ENCODE results near the gene WDR70. TPM values are rescaled to one million over a fixed set of nuclear protein-coding genes. Genes with fewer than 3 reads are reported as not detected.
"Not testable (repeated sequence)": the region's sequence is repeated elsewhere in the genome, so short reads cannot be mapped to it uniquely, and the experiment has no call there.

Gene WDR70
- total RNA-seq, 2 donors from 2014 or later: 39.0 to 44.0 TPM

DNA sequence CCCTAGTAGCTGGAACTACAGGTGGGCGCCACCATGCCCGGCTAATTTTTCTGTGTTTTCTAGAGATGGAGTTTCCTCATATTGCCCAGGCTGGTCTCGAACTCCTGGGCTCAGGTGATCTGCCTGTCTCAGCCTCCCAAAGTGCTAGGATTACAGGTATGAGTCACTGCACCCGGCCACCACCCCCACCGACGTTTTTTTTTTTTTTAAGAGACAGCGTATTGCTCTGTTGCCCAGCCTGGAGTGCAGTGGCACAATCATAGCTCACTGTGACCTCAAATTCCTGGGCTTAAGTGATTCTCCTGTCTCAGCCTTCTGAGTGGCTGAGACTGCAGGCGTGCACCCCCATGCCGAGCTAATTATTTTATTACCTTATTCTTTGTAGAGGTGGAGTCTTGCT lies 38.2 kb downstream of the WDR70 start:
- no peaks in the 10 kb centered on the region for H3K4me1 Mint-ChIP-seq (ENCODE audit: low read depth)
- H3K27ac Mint-ChIP-seq: no peak overlapping the region
- H3K27me3 Mint-ChIP-seq (ENCODE audit: low read depth): no peaks in the 10 kb centered on the region
- ATAC-seq (replicated peaks in 1 of 2) (no peak), DNase-seq (no peak)
- H3K9me3 Mint-ChIP-seq: no peaks in the 10 kb centered on the region
- no peak overlapping the region for H3K4me3 Mint-ChIP-seq
- H3K36me3 Mint-ChIP-seq (ENCODE audit: insufficient read depth in 2 of 2): peaks cover 0 to 7% of the 10 kb centered on the region in 2 donors

DNA sequence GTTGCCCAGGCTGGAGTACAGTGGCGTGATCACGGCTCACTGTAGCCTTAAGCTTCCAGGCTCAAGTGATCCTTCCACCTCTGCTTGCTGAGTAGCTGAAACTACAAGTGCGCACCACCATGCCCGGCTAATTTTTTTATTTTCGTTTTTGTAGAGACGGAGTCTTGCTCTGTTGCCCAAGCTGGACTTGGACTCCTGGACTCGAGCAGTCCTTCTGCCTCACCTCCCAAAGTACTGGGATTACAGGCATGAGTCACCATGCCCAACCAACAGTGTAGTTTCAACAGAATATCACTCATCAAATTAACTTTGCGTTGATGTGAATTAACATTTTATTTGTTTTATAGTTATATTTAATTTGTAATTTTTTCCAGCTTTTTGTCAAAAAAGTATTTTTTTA lies 45.3 kb downstream of the WDR70 start:
- Mint-ChIP-seq H3K27me3 (ENCODE audit: low read depth) (no peaks in the 10 kb centered on the region), H3K9me3 (no peaks in the 10 kb centered on the region), H3K4me1 (ENCODE audit: low read depth) (no peaks in the 10 kb centered on the region), H3K27ac (no peak overlapping the region), H3K36me3 (ENCODE audit: insufficient read depth in 2 of 2) (peaks cover 0 to 6% of the 10 kb centered on the region in 2 donors), H3K4me3 (no peak overlapping the region)
- DNase-seq (no peak), ATAC-seq (replicated peaks in 1 of 2) (no peak)

DNA sequence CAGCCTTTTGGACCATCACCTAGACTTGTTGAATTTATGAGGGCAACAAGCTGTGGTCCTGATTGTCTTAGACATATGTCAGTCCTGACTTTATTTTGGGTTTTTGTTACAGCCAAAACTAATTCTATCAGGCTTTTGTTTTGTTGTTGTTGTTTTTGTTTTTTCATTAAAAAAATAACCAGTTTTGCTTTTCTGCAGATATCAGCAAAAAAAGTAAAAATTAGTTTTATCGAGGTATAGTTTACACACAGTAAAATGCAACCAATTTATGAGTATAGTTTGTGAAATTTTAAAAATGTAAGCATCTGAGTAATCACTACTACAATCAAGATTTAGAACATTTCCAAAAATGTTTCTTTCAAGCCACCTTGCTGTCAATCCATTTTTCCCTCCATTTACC lies 48.9 kb downstream of the WDR70 start:
- Mint-ChIP-seq H3K27ac (no peak overlapping the region), H3K4me3 (no peak overlapping the region), H3K9me3 (no peaks in the 10 kb centered on the region), H3K36me3 (ENCODE audit: insufficient read depth in 2 of 2) (peaks cover 0 to 6% of the 10 kb centered on the region in 2 donors), H3K4me1 (ENCODE audit: low read depth) (no peaks in the 10 kb centered on the region), H3K27me3 (ENCODE audit: low read depth) (no peaks in the 10 kb centered on the region)
- DNase-seq (no peak), ATAC-seq (replicated peaks in 1 of 2) (no peak)

DNA sequence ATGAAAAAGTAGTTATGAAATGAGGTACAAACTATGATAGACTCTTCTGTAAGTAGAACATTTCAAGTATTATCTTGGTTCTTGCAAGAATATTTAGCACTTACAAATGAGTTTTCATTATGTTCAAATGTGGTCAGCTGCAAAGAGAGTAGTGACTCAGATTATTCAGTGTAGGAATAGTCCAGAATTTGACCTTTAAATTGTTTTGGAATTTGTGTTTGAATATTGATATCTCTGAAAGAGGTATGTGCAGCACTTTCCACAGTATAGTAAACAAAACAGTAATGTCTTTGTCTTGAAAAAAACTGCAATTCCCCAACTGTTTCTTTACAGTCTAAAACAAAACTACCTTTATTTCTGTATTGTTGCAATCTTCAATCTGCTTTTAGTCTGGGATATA lies 56.1 kb downstream of the WDR70 start:
- no peak overlapping the region for H3K4me3 Mint-ChIP-seq
- no peak for DNase-seq
- H3K4me1 Mint-ChIP-seq (ENCODE audit: low read depth): no peaks in the 10 kb centered on the region
- ATAC-seq (replicated peaks in 1 of 2): no peak
- H3K27ac Mint-ChIP-seq: no peak overlapping the region
- no peaks in the 10 kb centered on the region for H3K27me3 Mint-ChIP-seq (ENCODE audit: low read depth)
- H3K9me3 Mint-ChIP-seq: no peaks in the 10 kb centered on the region
- peaks cover 0 to 2% of the 10 kb centered on the region in 2 donors for H3K36me3 Mint-ChIP-seq (ENCODE audit: insufficient read depth in 2 of 2)

DNA sequence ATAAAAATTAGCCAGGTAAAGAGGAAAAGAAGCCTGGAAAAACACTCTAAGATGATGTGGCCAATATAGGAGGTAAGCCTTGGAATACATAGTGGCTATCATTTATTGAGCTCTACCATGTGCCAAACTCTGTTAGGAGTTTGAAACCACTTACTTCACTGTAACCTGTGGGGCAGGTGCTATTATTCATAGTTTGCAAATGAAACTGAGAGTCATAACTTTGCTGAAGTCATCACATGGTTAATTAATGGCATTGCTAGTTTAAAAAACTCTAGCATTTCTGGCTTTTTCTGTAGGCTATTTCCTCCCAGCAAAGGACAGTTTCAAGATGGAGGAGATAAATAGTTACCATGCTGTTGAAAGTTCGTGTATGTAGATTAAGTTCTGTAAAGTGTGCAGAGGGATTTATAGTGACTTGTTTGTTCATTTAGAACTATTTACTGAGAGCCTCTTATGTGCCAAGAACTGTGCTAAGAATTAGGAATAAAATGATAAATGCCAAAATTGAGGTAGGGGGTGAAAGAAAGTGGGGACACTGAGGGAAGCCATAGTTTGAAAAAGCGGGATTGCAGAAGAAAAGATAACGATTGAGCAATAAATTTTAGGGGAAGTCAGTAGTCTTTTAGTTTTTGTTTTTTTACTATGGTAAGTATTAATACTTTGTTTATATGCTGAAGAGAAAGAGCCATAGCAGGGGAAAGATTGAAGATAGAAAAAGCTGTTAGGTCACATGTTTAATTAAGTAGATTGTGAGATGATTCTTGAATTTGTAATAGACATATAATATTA lies 57.2 kb downstream of the WDR70 start:
- H3K4me1 Mint-ChIP-seq (ENCODE audit: low read depth): no peaks in the 10 kb centered on the region
- no peaks in the 10 kb centered on the region for H3K27me3 Mint-ChIP-seq (ENCODE audit: low read depth)
- no peak for DNase-seq
- H3K27ac Mint-ChIP-seq: no peak overlapping the region
- no peaks in the 10 kb centered on the region for H3K9me3 Mint-ChIP-seq
- no peak for ATAC-seq (replicated peaks in 1 of 2)
- H3K36me3 Mint-ChIP-seq (ENCODE audit: insufficient read depth in 2 of 2): peaks cover 0 to 6% of the 10 kb centered on the region in 2 donors
- H3K4me3 Mint-ChIP-seq: no peak overlapping the region

DNA sequence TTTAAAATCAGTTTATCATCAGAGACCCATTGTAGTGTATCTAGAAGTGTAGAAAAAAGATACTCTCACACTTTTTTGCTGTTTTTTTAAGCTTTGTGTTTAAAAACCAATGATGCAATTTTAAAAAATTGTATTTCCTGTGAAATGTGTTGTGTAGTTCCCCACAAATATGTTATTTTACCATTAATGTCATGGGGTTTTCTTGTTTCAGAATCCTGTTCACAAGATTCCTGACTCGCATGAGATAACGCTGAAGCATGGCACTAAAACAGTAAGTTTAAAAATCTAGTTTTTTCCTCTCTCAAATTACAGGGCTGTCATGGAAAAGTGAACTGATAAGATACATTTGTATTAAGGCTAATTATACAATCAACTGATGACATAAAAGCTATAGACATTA lies 58.6 kb downstream of the WDR70 start:
- ATAC-seq (replicated peaks in 1 of 2) (no peak), DNase-seq (no peak)
- Mint-ChIP-seq H3K36me3 (ENCODE audit: insufficient read depth in 2 of 2) (peaks cover 0 to 6% of the 10 kb centered on the region in 2 donors), H3K9me3 (no peaks in the 10 kb centered on the region), H3K27ac (no peak overlapping the region), H3K4me3 (no peak overlapping the region), H3K4me1 (ENCODE audit: low read depth) (no peaks in the 10 kb centered on the region), H3K27me3 (ENCODE audit: low read depth) (no peaks in the 10 kb centered on the region)

DNA sequence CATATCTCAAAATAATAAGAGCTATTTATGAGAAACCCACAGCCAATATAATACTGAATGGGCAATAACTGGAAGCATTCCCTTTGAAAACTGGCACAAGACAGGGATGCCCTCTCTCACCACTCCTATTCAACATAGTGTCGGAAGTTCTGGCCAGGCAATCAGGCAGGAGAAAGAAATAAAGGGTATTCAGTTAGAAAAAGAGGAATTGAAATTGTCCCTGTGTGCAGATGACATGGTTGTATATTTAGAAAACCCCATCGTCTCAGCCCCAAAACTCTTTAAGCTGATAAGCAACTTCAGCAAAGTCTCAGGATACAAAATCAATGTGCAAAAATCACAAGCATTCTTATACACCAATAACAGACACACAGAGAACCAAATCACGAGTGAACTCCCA lies 66.7 kb downstream of the WDR70 start:
- DNase-seq; H3K4me3 Mint-ChIP-seq; H3K27me3 Mint-ChIP-seq (ENCODE audit: low read depth); H3K4me1 Mint-ChIP-seq (ENCODE audit: low read depth); H3K27ac Mint-ChIP-seq; ATAC-seq (replicated peaks in 1 of 2); H3K9me3 Mint-ChIP-seq: not testable (repeated sequence)
- peaks cover 12 to 25% of the 10 kb centered on the region in 2 donors for H3K36me3 Mint-ChIP-seq (ENCODE audit: insufficient read depth in 2 of 2)

DNA sequence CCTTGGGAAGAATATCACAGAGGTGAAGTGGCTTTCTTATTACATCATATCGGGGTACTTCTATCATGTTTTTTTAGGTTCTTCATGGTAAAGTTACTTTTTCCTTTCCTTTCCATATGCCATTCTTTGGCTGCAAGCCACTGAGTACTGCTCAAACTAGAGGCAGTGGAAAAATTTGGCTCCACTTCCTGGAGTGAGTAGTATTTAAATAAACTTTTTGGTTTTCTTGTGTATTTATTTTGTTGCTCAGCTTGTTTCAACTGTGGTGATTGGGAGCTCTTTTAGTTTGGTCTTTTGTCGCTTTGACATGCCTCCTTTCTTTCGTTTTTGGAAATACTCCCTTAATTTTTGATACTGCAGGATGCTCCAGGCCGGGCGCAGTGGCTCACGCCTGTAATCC lies 69.8 kb downstream of the WDR70 start:
- peaks cover 25 to 42% of the 10 kb centered on the region in 2 donors for H3K36me3 Mint-ChIP-seq (ENCODE audit: insufficient read depth in 2 of 2)
- DNase-seq (no peak), ATAC-seq (replicated peaks in 1 of 2) (no peak)
- H3K9me3 Mint-ChIP-seq: peaks cover 4 to 6% of the 10 kb centered on the region in 2 donors
- no peak overlapping the region for H3K27ac Mint-ChIP-seq
- H3K4me1 Mint-ChIP-seq (ENCODE audit: low read depth): peaks cover 6% of the 10 kb centered on the region
- no peak overlapping the region for H3K4me3 Mint-ChIP-seq
- H3K27me3 Mint-ChIP-seq (ENCODE audit: low read depth): no peaks in the 10 kb centered on the region

DNA sequence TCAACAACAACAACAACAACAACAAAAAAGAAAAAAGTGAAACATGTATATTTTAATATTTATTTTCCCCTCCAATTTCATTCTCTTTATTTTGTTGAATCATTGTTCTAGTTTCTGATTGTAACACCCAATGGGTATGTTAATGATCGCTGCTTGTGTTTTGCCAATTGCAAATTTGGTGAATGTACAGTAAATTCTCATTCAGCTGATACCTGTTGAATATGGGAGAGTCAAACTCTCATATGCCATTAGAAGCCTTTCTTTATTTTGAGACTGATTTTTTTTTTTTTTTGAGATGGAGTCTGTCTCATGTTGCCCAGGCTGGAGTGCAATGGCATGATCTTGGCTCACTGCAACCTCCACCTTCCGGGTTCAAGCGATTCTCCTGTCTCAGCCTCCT lies 72.9 kb downstream of the WDR70 start:
- H3K27me3 Mint-ChIP-seq (ENCODE audit: low read depth); H3K4me3 Mint-ChIP-seq; DNase-seq; H3K27ac Mint-ChIP-seq; H3K9me3 Mint-ChIP-seq; ATAC-seq (replicated peaks in 1 of 2): not testable (repeated sequence)
- Mint-ChIP-seq H3K4me1 (ENCODE audit: low read depth) (peaks cover 18% of the 10 kb centered on the region), H3K36me3 (ENCODE audit: insufficient read depth in 2 of 2) (peaks cover 18 to 24% of the 10 kb centered on the region in 2 donors)

DNA sequence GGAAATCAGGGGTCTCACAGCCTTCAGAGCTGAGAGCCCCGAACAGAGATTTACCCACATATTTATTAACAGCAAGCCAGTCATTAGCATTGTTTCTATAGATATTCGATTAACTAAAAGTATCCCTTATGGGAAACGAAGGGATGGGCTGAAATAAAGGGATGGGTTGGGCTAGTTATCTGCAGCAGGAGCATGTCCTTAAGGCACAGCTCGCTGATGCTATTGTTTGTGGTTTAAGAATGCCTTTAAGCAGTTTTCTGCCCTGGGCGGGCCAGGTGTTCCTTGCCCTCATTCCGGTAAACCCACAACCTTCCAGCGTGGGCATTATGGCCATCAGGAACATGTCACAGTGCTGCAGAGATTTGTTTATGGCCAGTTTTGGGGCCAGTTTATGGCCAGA lies 74.1 kb downstream of the WDR70 start:
- ATAC-seq (replicated peaks in 1 of 2); H3K9me3 Mint-ChIP-seq: not testable (repeated sequence)
- peaks cover 15 to 24% of the 10 kb centered on the region in 2 donors for H3K36me3 Mint-ChIP-seq (ENCODE audit: insufficient read depth in 2 of 2)

DNA sequence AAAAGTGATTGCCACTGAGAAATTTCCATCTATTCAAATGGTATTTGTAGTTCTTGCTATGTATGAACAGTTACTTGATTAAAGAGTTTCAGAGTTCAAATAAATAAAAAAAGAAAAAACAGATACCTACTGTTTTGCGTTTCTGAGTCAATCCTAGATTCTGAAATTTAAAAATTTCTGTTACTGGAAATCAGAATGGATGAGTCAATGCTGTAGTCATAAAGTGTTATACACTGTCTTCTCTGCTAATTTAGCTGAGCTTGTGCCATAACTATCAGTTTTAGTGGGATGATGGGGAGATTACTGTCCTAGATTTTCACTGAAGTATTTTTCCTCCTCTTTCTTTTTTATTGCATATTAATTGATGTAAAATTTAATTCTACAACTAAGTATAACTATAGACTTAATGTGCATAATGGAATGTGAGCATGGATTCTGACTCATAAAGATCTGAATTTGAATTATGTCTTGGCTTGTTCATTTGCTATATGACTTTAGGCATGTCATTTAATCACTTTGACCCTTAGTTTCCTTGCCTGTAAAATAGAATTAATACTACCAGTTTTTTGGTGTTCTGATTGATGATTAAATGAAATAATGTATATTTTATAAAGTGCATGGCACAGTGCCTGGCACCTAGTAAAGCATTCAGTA lies 75.4 kb downstream of the WDR70 start:
- not testable (repeated sequence) for DNase-seq; H3K4me3 Mint-ChIP-seq; H3K27me3 Mint-ChIP-seq (ENCODE audit: low read depth); H3K9me3 Mint-ChIP-seq
- Mint-ChIP-seq H3K36me3 (ENCODE audit: insufficient read depth in 2 of 2) (peaks cover 15 to 25% of the 10 kb centered on the region in 2 donors), H3K27ac (peak overlapping the region; percentile 33), H3K4me1 (ENCODE audit: low read depth) (peaks cover 18% of the 10 kb centered on the region)
- peak; percentile 89 to 95 for ATAC-seq (replicated peaks in 1 of 2)

More for the DNA sequence above, 74.1 kb downstream of the WDR70 start:
- H3K27me3 Mint-ChIP-seq (ENCODE audit: low read depth); H3K4me3 Mint-ChIP-seq; DNase-seq; H3K27ac Mint-ChIP-seq: not testable (repeated sequence)
- peaks cover 18% of the 10 kb centered on the region for H3K4me1 Mint-ChIP-seq (ENCODE audit: low read depth)

DNA sequence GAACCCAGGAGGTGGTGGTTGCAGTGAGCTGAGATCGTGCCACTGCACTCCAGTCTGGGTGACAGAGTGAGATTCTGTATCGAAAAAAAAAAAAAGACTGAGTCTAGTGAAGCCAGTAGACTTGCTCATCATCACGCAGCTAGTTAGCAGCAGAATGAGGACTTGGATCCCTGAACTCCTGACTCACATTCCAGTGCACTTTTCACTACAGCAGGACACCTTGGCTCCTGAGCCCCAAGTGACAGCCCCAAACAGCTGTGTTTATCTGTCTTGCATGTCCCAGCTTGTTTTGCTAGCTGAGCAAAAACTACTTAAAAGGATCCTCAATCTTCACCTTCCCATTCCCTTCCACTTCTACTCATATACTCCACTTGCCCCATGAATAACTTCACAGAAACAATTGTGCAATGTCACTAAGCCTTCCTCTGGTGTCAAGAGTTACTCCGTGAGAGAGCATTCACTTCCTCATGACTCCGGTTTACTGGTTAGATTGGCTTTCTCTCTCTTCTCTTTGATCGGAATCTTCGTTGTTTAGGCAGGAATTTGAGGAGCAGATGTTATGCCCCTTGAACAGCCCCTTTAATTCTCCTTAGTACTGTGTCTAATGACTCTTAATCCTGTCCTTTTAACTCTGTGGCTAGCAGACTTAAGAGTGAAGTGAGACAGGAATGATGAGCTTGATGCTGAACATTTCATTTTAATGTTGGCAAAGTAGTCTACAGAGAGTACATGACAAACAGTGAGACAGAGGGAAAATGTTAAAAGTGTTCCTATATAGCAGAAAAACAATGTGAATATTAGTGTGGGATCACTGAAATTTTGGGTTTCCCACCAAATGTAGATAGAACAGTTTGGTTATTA lies 84.3 kb downstream of the WDR70 start:
- H3K9me3 Mint-ChIP-seq; H3K27ac Mint-ChIP-seq; H3K4me3 Mint-ChIP-seq; DNase-seq; H3K27me3 Mint-ChIP-seq (ENCODE audit: low read depth); H3K4me1 Mint-ChIP-seq (ENCODE audit: low read depth); ATAC-seq (replicated peaks in 1 of 2): not testable (repeated sequence)
- peaks cover 2 to 12% of the 10 kb centered on the region in 2 donors for H3K36me3 Mint-ChIP-seq (ENCODE audit: insufficient read depth in 2 of 2)

DNA sequence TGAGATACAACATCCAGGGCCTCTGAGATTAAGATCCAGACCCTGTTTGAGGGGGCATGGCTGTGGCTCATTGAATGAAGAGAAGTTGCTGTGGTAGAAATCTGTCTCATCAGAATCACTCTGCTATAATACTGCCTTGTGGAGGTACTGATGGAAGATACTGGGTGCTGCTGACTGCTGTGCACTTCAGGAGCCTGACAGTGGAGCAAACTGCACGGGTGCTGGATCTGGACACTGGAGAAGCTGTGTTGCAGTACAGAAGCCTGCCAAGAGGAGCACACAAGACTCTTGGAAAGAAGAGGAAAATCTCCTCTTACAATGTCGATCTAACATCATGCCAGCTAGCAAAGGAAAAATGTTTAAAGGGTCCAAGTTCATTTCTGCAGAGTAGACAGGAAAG lies 85.5 kb downstream of the WDR70 start:
- H3K4me1 Mint-ChIP-seq (ENCODE audit: low read depth); H3K4me3 Mint-ChIP-seq; ATAC-seq (replicated peaks in 1 of 2); H3K9me3 Mint-ChIP-seq; H3K27ac Mint-ChIP-seq; DNase-seq; H3K27me3 Mint-ChIP-seq (ENCODE audit: low read depth): not testable (repeated sequence)
- peaks cover 2 to 11% of the 10 kb centered on the region in 2 donors for H3K36me3 Mint-ChIP-seq (ENCODE audit: insufficient read depth in 2 of 2)
